ENCODE results near the gene PDX1. TPM values are rescaled to one million over a fixed set of nuclear protein-coding genes. Genes with fewer than 3 reads are reported as not detected.
A peak's percentile ranks its signal among the peaks of the same experiment; 100 is the strongest.

PDX1 gene
- total RNA-seq, 1 donor from 2014 or later: not detected

DNA sequence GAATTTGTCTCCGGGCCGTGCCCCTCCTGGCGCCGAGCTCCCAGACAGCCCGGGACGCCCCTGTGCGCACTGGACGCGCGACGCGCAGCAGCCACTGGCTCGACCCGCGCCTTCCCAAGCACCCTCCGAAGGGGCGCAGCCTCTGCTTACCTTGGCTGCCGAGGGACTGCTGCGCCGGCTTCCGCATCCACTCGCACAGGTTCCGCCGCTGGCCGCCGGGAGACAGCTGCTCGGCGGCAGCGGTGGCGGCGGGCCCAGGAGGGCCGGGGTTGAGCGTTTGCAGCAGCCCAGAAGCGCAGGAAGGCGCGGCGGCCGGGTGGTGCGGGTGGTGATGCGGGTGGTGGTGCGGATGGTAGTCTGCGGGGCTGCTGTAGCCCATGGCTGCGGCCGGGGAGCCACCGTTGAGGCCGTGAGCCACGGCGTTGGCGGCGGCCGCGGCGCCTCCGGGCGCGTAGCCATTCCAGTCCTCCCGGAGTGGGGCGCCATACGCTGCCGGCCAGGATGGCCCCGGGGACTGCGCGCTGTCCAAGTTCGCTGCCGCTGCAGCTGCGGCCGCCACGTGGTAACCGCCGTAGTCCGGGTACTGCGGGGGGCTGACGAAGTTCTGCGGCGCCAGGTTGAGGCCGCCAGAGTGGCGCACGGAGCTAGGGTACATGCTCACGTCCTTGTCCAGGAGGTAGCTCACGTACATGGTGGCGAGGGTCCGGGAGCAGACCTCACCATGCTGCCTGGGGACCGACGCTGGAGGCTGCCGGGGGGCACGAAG lies 48.7 kb downstream of the PDX1 start:
- no peak for DNase-seq

DNA sequence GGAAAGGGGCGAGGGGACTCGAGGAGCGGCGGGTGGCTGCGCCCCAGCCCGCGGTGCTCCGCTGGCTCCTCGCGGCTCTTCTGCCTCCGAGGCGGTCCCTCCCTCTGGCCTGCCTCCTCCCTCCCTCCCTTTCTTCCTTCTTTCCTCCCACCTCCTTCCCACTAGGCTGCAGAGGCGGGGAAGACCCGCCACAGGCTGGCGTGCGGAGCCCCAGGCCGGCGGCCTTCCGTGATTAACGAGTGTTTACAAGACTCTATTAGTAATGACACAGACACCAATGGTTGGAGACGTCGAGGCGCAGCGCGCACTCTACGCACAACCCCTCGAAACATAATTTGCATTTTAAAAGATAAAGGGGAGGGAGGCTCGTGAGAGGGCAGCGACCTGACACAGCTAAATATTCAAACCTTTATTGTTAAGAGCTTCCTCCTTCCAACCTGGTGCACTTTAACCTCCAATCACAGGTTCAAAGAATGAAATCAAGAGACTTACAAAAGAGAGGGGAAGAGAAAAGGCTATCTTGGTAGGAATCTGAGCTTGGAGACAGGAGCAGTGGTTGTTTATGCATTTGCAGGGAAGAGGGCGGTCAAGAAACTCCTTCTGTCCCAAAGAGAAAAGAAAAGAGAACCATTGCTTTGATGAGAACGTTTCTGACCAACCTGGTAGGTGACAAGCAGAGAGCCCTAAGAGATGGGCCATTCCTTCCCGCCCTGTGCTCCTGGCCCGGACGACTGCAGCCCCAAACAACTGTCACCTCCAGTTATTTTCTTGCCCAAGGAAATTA lies 49.5 kb downstream of the PDX1 start, which contains the start of gene CDX2:
TSS of gene CDX2 (minus strand) at position 234 of the 784 bp plus-strand sequence. CDS start 309 bp downstream, outside the sequence.
- Mint-ChIP-seq H3K27ac (no peak within 1 kb of the TSS), H3K27me3 (peaks cover 75% of the 10 kb centered on the region), H3K36me3 (ENCODE audit: low read depth) (no peaks in the 10 kb centered on the region), H3K4me3 (peak within 1 kb of the TSS; percentile 30), H3K4me1 (peaks cover 36% of the 10 kb centered on the region), H3K9me3 (no peaks in the 10 kb centered on the region)
- no peak for DNase-seq
- intact Hi-C loops (cut with micrococcal nuclease): loop anchor here (2.0 kb wide), 1 partner anchor 14 kb away; no protein-coding TSS in a partner anchor
- CTCF ChIA-PET: interaction anchor here (1.1 to 3.0 kb wide), 3 partner anchors 9 to 143 kb away, joined by 3 to 10 read pairs (median 3); no protein-coding TSS in a partner anchor
- no peak for ATAC-seq (ENCODE audit: low read depth)
- POLR2A ChIA-PET: no interaction called here
- TF ChIP-seq, protein P1, sequence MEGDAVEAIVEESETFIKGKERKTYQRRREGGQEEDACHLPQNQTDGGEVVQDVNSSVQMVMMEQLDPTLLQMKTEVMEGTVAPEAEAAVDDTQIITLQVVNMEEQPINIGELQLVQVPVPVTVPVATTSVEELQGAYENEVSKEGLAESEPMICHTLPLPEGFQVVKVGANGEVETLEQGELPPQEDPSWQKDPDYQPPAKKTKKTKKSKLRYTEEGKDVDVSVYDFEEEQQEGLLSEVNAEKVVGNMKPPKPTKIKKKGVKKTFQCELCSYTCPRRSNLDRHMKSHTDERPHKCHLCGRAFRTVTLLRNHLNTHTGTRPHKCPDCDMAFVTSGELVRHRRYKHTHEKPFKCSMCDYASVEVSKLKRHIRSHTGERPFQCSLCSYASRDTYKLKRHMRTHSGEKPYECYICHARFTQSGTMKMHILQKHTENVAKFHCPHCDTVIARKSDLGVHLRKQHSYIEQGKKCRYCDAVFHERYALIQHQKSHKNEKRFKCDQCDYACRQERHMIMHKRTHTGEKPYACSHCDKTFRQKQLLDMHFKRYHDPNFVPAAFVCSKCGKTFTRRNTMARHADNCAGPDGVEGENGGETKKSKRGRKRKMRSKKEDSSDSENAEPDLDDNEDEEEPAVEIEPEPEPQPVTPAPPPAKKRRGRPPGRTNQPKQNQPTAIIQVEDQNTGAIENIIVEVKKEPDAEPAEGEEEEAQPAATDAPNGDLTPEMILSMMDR (IDR thresholded peaks at IDR 0.05): no peak

More for the DNA sequence above, 48.7 kb downstream of the PDX1 start:
- H3K27me3 Mint-ChIP-seq: peaks cover 70% of the 10 kb centered on the region
- CTCF ChIA-PET: interaction anchor here (1.1 to 3.0 kb wide), 3 partner anchors 8 to 142 kb away, joined by 3 to 10 read pairs (median 3); no protein-coding TSS in a partner anchor
- no peaks in the 10 kb centered on the region for H3K9me3 Mint-ChIP-seq
- no peak for ATAC-seq (ENCODE audit: low read depth)
- no peak overlapping the region for H3K27ac Mint-ChIP-seq
- H3K4me1 Mint-ChIP-seq: peaks cover 36% of the 10 kb centered on the region
- intact Hi-C loops (cut with micrococcal nuclease): loop anchor here (1.0 to 2.0 kb wide), 2 partner anchors 11 to 14 kb away; no protein-coding TSS in a partner anchor
- POLR2A ChIA-PET: no interaction called here
- TF ChIP-seq, protein P1 (IDR thresholded peaks at IDR 0.05): no peak
- peak overlapping the region; percentile 28 for H3K4me3 Mint-ChIP-seq
- no peaks in the 10 kb centered on the region for H3K36me3 Mint-ChIP-seq (ENCODE audit: low read depth)

DNA sequence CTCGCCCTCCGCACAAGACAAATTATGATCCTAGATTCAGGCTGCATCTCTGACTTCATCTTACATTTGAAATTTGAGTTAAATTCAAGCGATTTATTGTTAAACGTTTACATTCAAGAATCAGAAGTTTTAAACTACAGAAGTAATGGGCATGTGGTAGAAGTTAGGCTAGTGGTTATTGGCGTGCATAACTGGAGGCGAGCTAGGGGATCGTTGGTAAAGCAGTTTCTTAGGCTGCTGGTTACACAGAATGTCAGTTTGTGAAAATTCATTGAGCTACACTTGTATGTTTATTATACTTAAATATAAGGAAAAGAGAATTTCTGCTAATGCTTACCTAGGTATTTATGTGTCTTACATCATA lies 50.0 kb downstream of the PDX1 start:
- ATAC-seq (ENCODE audit: low read depth): no peak
- intact Hi-C loops (cut with micrococcal nuclease): loop anchor here (2.0 kb wide), 1 partner anchor 15 kb away; no protein-coding TSS in a partner anchor
- H3K4me1 Mint-ChIP-seq: peaks cover 36% of the 10 kb centered on the region
- no peak overlapping the region for H3K4me3 Mint-ChIP-seq
- H3K36me3 Mint-ChIP-seq (ENCODE audit: low read depth): no peaks in the 10 kb centered on the region
- CTCF ChIA-PET: interaction anchor here (1.1 to 3.0 kb wide), 3 partner anchors 9 to 143 kb away, joined by 3 to 10 read pairs (median 3); no protein-coding TSS in a partner anchor
- TF ChIP-seq, protein P1 (IDR thresholded peaks at IDR 0.05): no peak
- no peak overlapping the region for H3K27ac Mint-ChIP-seq
- POLR2A ChIA-PET: no interaction called here
- DNase-seq: no peak
- H3K9me3 Mint-ChIP-seq: no peaks in the 10 kb centered on the region
- peaks cover 78% of the 10 kb centered on the region for H3K27me3 Mint-ChIP-seq

DNA sequence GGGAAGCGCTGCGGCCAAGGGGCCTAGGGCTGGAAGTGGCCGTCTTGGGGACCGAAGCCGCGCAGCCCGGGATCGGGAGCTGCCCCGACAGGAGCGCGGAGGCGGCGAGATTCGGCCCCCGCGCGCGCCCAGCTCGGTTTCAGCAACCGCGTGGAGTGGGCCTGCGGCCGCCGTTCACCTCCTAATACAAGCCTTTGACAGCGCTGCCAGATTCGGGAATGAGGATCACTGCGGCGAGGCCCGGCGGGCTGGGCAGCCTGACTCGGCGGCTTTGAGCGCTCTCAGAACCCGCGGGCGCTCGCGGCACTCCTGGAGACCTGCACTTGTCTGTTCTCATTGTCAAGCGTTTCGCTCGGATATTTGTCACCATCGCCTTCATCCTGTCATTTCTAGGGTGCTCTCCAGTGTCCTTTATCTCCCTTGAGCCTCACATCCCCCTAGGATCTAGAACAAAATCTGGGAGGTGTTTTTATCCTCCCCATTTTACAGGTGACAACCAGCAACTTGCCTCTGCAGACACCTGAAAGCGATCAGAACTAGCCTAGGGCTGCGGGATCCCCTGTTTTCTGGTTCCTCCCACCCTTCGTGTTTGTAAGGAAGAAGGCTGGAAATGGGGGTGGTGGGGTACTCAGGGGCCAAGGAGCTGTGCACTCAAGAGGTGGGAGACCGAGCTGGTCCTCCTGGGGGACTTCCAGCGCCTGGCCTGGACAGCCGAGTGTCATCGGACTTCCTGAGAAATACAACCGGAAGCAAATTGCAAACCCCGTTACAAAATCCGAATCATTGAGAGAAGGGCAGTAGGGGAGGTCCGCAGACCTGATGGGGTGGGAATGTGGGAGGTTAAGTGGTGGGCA lies 50.8 kb downstream of the PDX1 start:
- H3K4me3 Mint-ChIP-seq: no peak overlapping the region
- CTCF ChIA-PET: interaction anchor here (3.0 kb wide), 1 partner anchor 17 kb away, joined by 10 read pairs; no protein-coding TSS in a partner anchor

More for the DNA sequence above, 50.8 kb downstream of the PDX1 start:
- TF ChIP-seq, protein P1 (IDR thresholded peaks at IDR 0.05): no peak
- intact Hi-C loops (cut with micrococcal nuclease): no loop called here
- ATAC-seq (ENCODE audit: low read depth) (no peak), DNase-seq (no peak)
- no peak overlapping the region for H3K27ac Mint-ChIP-seq
- peaks cover 41% of the 10 kb centered on the region for H3K4me1 Mint-ChIP-seq
- peaks cover 78% of the 10 kb centered on the region for H3K27me3 Mint-ChIP-seq
- no peaks in the 10 kb centered on the region for H3K9me3 Mint-ChIP-seq
- POLR2A ChIA-PET: no interaction called here
- H3K36me3 Mint-ChIP-seq (ENCODE audit: low read depth): no peaks in the 10 kb centered on the region

Data from activated B cell treated with CpG ODN at 0.5 μM for 24 hours (primary cell).